Spleen (tissue), 7 donors: ENCODE data around the gene QKI.

Source experiments
- CTCF ChIP-seq, 11 experiments: fragments of 200-600 bp in 7 of 11; fragments of 450-650 bp in 4 of 11; sonication (generic) in 4 of 11; IDR thresholded peaks in 8 of 11; conservative IDR thresholded peaks in 3 of 11; 1 replicate in 7 of 11; 2 replicates in 4 of 11; pipeline versions ENCODE4 v1.4.0 to v1.8.0; 2016 to 2021; ENCODE audit warnings: antibody characterized with exemption in 11 of 11, inconsistent platforms in 4 of 11, mild to moderate bottlenecking in 1 of 11
- POLR2A ChIP-seq, 3 donors: fragments of 450-650 bp; IDR thresholded peaks; one replicate each; pipeline ENCODE4 v1.5.1; 2017; ENCODE audit warnings: antibody characterized with exemption in 3 of 3, mild to moderate bottlenecking in 1 of 3
- donor health status: DM: no; HTN: no; CAD: no; lungs with moderate emphysema.
- donor health status: DM: no; HTN: no; CAD: no.
- donor health status: DM: no; HTN: no; CAD: no.

- TF ChIP-seq CTCF (IDR thresholded peaks at IDR 0.05 in 8 of 11, conservative IDR thresholded peaks at IDR 0.05 in 3 of 11) (no peak), POLR2A (IDR thresholded peaks at IDR 0.05) (no peak)
These were observed 164.8 kb downstream of the QKI start for GRCh38 chr6:163579111-163579879.
